Hepatocyte (in vitro differentiated cells): ENCODE results near the gene CSNK1G3. TPM values are rescaled to one million over a fixed set of nuclear protein-coding genes. Genes with fewer than 3 reads are reported as not detected.
"Not testable (repeated sequence)": the region's sequence is repeated elsewhere in the genome, so short reads cannot be mapped to it uniquely, and the experiment has no call there.

Source experiments
- DNase-seq: peaks from one replicate; pipeline ENCODE4 v3.0.0-alpha.2; 2016; ENCODE audit warnings: low spot score
- H2AFZ ChIP-seq: fragments of 200-600 bp; sonication (generic); 2 replicates; pipeline ENCODE4 v1.6.0; 2016; ENCODE audit warnings: antibody characterized with exemption, mild to moderate bottlenecking
- H3K27ac ChIP-seq: fragments of 200-600 bp; sonication (generic); 2 replicates; pipeline ENCODE4 v1.5.1; 2016; ENCODE audit warnings: mild to moderate bottlenecking
- H3K27me3 ChIP-seq: fragments of 200-600 bp; sonication (generic); 2 replicates; pipeline ENCODE4 v1.6.1; 2016
- H3K36me3 ChIP-seq: fragments of 200-600 bp; sonication (generic); replicated peaks from 2 replicates; pipeline ENCODE4 v1.5.1; 2016; ENCODE audit warnings: low read depth; ENCODE audit not compliant: insufficient read depth
- H3K4me1 ChIP-seq: fragments of 200-600 bp; sonication (generic); 2 replicates; pipeline ENCODE4 v1.5.1; 2016; ENCODE audit warnings: mild to moderate bottlenecking, moderate library complexity; ENCODE audit not compliant: insufficient read depth
- H3K4me2 ChIP-seq: fragments of 200-600 bp; sonication (generic); 2 replicates; pipeline ENCODE4 v1.6.0; 2016
- H3K4me3 ChIP-seq: fragments of 200-600 bp; sonication (generic); 2 replicates; pipeline ENCODE4 v1.5.1; 2016; ENCODE audit warnings: mild to moderate bottlenecking
- H3K79me2 ChIP-seq: fragments of 200-600 bp; sonication (generic); 2 replicates; pipeline ENCODE4 v1.6.0; 2017; ENCODE audit warnings: mild to moderate bottlenecking
- H3K9me2 ChIP-seq: fragments of 200-600 bp; sonication (generic); replicated peaks from 2 replicates; pipeline ENCODE4 v1.6.0; 2017; ENCODE audit warnings: mild to moderate bottlenecking; ENCODE audit not compliant: insufficient read depth
- H3K9me3 ChIP-seq: fragments of 200-600 bp; sonication (generic); 2 replicates; pipeline ENCODE4 v1.5.1; 2016; ENCODE audit warnings: low read depth, mild to moderate bottlenecking
- H4K20me1 ChIP-seq: fragments of 200-600 bp; sonication (generic); 2 replicates; pipeline ENCODE4 v1.6.0; 2016; ENCODE audit warnings: mild to moderate bottlenecking; ENCODE audit not compliant: insufficient read depth, poor library complexity, severe bottlenecking
- EZH2 ChIP-seq: fragments of 200-600 bp; sonication (generic); IDR thresholded peaks from 2 replicates; pipeline ENCODE4 v1.6.1; 2016; ENCODE audit warnings: antibody characterized with exemption, mild to moderate bottlenecking, borderline replicate concordance
- EZH2phosphoT487 ChIP-seq: fragments of 200-600 bp; sonication (generic); IDR thresholded peaks from one replicate; pipeline ENCODE4 v1.6.1; 2018; ENCODE audit warnings: antibody characterized with exemption, mild to moderate bottlenecking, low read depth, moderate library complexity; ENCODE audit not compliant: unreplicated experiment, severe bottlenecking
- WGBS: methylation state at CpG from one replicate; pipeline ENCODE4 v1.1.6; 2016; ENCODE audit warnings: low lambda C conversion rate; ENCODE audit errors: missing lambda C conversion rate; 5-methylcytosine and 5-hydroxymethylcytosine counted together
- polyA plus RNA-seq: library from polyadenylated mRNA; unstranded; fragments of >200 nt; fragmentation: Nextera tagmentation; extraction: Ambion mirVana; gene quantifications from 2 replicates; pipeline ENCODE4 v1.2.1, GENCODE V29; 2016
- total RNA-seq: library from RNA; depleted of rRNA; stranded (reverse); fragments of >200 nt; gene quantifications from 2 replicates; pipeline ENCODE4 v1.2.3, GENCODE V29; 2014
- TF ChIP-seq, protein P1 (sequence below): fragments of 200-600 bp; sonication (generic); IDR thresholded peaks from 2 replicates; pipeline ENCODE4 v1.5.1; 2016; ENCODE audit warnings: antibody characterized with exemption, mild to moderate bottlenecking; ENCODE audit not compliant: poor library complexity

CSNK1G3 gene
- total RNA-seq (59.3 and 67.1 TPM in 2 replicates), polyA plus RNA-seq (20.8 and 26.1 TPM in 2 replicates)

DNA sequence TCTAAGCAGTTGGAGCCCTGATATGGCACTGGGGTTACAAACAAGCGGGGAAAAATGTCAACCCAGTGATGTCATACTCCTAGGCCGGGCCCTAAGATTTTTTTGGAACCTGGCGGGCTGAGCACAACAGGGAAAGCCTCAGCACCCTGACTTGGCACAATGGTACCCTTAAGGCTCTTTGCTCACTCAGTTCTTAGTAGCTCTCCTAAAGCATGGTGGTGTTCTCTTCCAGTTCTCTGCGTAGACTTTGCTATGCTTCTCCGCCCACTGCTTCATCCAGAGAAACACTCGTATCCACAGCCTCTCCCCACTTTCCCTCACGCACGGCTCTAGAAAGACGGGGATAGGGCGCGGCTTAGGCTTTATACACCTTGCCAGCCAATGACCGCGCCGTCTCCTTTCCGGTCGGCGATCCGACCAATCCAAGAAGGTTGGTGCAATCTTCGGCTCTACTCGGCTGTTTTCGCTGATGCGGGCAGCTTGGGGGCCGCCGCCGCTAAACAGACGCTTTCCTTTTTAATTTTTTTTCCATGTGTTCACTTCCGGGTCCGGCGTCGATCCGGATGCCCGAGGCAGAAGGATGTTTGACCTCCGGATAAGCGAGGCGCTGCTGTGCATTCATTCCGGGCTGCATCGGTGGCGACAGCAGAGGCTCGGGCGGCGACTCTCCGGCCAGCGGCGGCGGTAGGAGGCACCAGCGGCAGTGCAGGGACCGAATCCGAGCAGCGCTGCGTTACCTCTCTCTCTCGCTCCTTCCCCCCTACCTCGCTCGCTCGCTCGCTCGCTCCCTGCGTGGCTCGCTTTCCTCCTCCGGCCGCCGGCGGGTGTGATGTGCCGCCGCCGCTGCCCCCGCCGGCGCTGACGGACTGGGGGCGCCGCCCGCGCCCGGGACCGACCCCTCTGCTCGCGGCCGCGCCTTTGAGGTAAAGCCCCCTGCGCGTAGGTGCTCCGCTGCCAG lies at the start of gene CSNK1G3:
TSS of gene CSNK1G3 (plus strand) at position 530 of the 958 bp plus-strand sequence. CDS start 33,487 bp downstream, outside the sequence.
- peaks cover 9% of the 10 kb centered on the region for H3K4me1 ChIP-seq
- TF ChIP-seq EZH2 (no peak), EZH2phosphoT487 (no peak)
- TF ChIP-seq, protein P1, sequence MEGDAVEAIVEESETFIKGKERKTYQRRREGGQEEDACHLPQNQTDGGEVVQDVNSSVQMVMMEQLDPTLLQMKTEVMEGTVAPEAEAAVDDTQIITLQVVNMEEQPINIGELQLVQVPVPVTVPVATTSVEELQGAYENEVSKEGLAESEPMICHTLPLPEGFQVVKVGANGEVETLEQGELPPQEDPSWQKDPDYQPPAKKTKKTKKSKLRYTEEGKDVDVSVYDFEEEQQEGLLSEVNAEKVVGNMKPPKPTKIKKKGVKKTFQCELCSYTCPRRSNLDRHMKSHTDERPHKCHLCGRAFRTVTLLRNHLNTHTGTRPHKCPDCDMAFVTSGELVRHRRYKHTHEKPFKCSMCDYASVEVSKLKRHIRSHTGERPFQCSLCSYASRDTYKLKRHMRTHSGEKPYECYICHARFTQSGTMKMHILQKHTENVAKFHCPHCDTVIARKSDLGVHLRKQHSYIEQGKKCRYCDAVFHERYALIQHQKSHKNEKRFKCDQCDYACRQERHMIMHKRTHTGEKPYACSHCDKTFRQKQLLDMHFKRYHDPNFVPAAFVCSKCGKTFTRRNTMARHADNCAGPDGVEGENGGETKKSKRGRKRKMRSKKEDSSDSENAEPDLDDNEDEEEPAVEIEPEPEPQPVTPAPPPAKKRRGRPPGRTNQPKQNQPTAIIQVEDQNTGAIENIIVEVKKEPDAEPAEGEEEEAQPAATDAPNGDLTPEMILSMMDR, result no peak
- H2AFZ ChIP-seq, result peak within 1 kb of the TSS; percentile 53
- peak; percentile 98 for DNase-seq
- H3K36me3 ChIP-seq, result no peaks in the 10 kb centered on the region
- H3K4me3 ChIP-seq, result peak within 1 kb of the TSS; percentile 39
- peaks cover 17% of the 10 kb centered on the region for H4K20me1 ChIP-seq
- WGBS, result 2% methylated on average over 77 of the region's 82 CpGs
- peak within 1 kb of the TSS; percentile 84 for H3K4me2 ChIP-seq
- H3K27me3 ChIP-seq, result no peaks in the 10 kb centered on the region
- H3K27ac ChIP-seq, result peak within 1 kb of the TSS; percentile 90
- H3K79me2 ChIP-seq, result peaks cover 42% of the 10 kb centered on the region
- no peaks in the 10 kb centered on the region for H3K9me2 ChIP-seq
- H3K9me3 ChIP-seq, result no peaks in the 10 kb centered on the region

DNA sequence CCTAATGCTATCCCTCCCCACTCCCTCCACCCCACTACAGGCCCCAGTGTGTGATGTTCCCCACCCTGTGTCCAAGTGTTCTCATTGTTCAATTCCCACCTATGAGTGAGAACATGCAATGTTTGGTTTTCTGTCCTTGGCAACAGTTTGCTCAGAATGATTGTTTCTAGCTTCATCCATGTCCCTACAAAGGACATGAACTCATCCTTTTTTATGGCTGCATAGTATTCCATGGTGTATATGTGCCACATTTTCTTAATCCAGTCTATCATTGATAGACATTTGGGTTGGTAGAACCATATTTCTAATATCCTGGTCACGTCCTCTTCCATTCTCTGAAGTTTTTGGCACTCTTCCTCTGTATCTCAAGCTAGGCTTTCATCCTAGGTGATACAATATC lies 45.1 kb upstream of the CSNK1G3 start:
- not testable (repeated sequence) for H3K4me2 ChIP-seq, H3K9me3 ChIP-seq, H3K9me2 ChIP-seq, H3K36me3 ChIP-seq, H3K4me1 ChIP-seq, H2AFZ ChIP-seq, H3K4me3 ChIP-seq, DNase-seq, H3K27ac ChIP-seq, H4K20me1 ChIP-seq, H3K79me2 ChIP-seq, H3K27me3 ChIP-seq
- WGBS, result 95% methylated on average over 1 of the region's 1 CpG

DNA sequence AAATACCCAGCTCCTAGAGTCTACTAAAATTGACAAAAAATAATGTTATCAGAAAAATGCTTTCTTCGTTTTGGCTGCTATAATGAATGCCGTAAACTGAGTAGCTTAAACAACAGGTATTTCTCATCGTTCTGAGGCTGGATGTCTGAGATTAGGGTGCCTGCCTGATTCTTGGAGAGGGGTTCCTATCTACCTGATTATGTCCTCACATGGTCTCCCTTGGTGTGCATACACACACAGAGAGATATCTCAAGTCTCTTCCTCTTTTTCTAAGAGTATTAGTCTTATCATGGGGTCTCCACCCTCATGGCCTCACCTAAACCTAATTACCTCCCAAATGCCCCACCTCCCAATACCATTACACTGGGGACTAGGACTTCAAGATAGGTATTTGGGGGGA lies 40.6 kb upstream of the CSNK1G3 start:
- no peak for DNase-seq
- H3K9me2 ChIP-seq, result no peaks in the 10 kb centered on the region
- H3K4me3 ChIP-seq, result no peak overlapping the region
- TF ChIP-seq EZH2, result no peak
- TF ChIP-seq, protein P1, result no peak
- TF ChIP-seq EZH2phosphoT487, result no peak
- H3K27me3 ChIP-seq, result no peaks in the 10 kb centered on the region
- H4K20me1 ChIP-seq, result no peaks in the 10 kb centered on the region
- H3K4me1 ChIP-seq, result no peaks in the 10 kb centered on the region
- no peak overlapping the region for H3K4me2 ChIP-seq
- no peaks in the 10 kb centered on the region for H3K36me3 ChIP-seq
- H3K79me2 ChIP-seq, result no peaks in the 10 kb centered on the region
- WGBS, result 95% methylated on average over 3 of the region's 3 CpGs
- H3K9me3 ChIP-seq, result no peaks in the 10 kb centered on the region
- no peak overlapping the region for H2AFZ ChIP-seq
- no peak overlapping the region for H3K27ac ChIP-seq

DNA sequence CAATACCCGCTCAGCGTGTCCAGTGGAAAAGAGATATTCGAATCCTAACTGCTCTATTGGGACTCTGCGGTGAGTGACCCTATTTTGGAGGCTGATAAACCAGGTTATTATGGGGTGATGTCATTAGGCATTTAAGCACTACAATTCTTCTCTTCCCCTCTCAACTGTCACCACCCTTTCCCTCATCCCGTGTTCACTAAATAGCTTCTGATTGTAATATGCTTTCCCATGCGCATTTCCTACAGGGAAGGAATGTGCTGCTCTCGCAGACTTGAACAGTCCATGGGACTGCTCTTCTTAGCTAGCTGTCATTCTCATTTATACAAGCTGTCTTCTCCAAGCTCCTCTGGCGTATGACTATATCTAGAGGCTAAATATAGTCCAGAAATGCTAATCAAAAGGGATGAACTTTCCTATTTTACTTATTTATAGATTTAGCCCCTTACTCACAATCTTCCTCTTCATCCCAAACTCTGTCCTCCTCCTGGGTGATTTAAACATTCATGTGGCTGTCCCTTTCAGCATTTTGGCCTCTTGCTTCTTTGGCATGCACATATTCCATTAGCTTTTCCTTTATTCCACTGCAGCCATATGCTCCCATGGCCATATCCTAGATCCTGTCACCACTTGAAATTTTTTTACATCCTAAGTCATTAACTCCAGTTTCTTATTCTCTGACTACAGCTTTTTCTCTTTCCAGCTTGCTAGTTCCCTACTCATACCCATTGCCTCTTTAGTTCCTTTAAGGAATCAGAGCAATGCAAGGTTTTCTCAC lies 39.6 kb upstream of the CSNK1G3 start:
- Histone ChIP-seq H3K36me3 (no peaks in the 10 kb centered on the region), H3K4me3 (no peak overlapping the region), H3K9me2 (no peaks in the 10 kb centered on the region), H4K20me1 (no peaks in the 10 kb centered on the region), H2AFZ (no peak overlapping the region), H3K9me3 (no peaks in the 10 kb centered on the region), H3K4me2 (no peak overlapping the region), H3K27me3 (no peaks in the 10 kb centered on the region), H3K27ac (no peak overlapping the region), H3K79me2 (no peaks in the 10 kb centered on the region), H3K4me1 (no peaks in the 10 kb centered on the region)
- WGBS, result 90% methylated on average over 8 of the region's 8 CpGs
- DNase-seq, result no peak
- TF ChIP-seq EZH2phosphoT487, result no peak
- TF ChIP-seq EZH2, result no peak
- TF ChIP-seq, protein P1, result no peak
